Loucy (cell line): Measurements from ENCODE around the gene SH3BGRL2.

Experiments
- H2AFZ ChIP-seq: fragments of 200-600 bp; sonication (generic); 2 replicates; pipeline ENCODE4 v1.6.0; 2016; ENCODE audit warnings: antibody characterized with exemption, mild to moderate bottlenecking, low read length, moderate library complexity
- H3F3A ChIP-seq: fragments of 200-600 bp; 2 replicates; pipeline ENCODE4 v1.6.0; 2016; ENCODE audit warnings: antibody characterized with exemption, low read depth, mild to moderate bottlenecking
- H3K27me3 ChIP-seq: fragments of 200-600 bp; sonication (generic); 2 replicates; pipeline ENCODE4 v1.6.1; 2014; ENCODE audit warnings: low read length, mild to moderate bottlenecking; ENCODE audit not compliant: insufficient read depth, poor library complexity, severe bottlenecking
- H3K36me3 ChIP-seq: fragments of 200-600 bp; sonication (generic); 2 replicates; pipeline ENCODE4 v1.6.1; 2016; ENCODE audit warnings: low read length; ENCODE audit not compliant: insufficient read depth
- H3K4me1 ChIP-seq: fragments of 200-600 bp; sonication (generic); 2 replicates; pipeline ENCODE4 v1.5.1; 2014; ENCODE audit warnings: low read length, mild to moderate bottlenecking; ENCODE audit not compliant: insufficient read depth, poor library complexity, severe bottlenecking
- H3K4me2 ChIP-seq: fragments of 200-600 bp; sonication (generic); 2 replicates; pipeline ENCODE4 v1.6.0; 2014; ENCODE audit warnings: antibody characterized with exemption, low read length, low read depth, mild to moderate bottlenecking; ENCODE audit not compliant: poor library complexity, severe bottlenecking
- H3K4me3 ChIP-seq: fragments of 200-600 bp; sonication (generic); 2 replicates; pipeline ENCODE4 v1.5.1; 2014; ENCODE audit warnings: low read length, mild to moderate bottlenecking, mixed read lengths; ENCODE audit not compliant: poor library complexity, severe bottlenecking
- H3K79me2 ChIP-seq: fragments of 200-600 bp; sonication (generic); 2 replicates; pipeline ENCODE4 v1.6.1; 2014; ENCODE audit warnings: low read length; ENCODE audit not compliant: insufficient read depth
- H3K9ac ChIP-seq: fragments of 200-600 bp; sonication (generic); 2 replicates; pipeline ENCODE4 v1.6.0; 2014; ENCODE audit warnings: mild to moderate bottlenecking, low read depth, low read length, moderate library complexity; ENCODE audit not compliant: poor library complexity, severe bottlenecking
- H3K9me2 ChIP-seq: fragments of 200-600 bp; sonication (generic); replicated peaks from 2 replicates; pipeline ENCODE4 v1.6.1; 2016; ENCODE audit warnings: low read depth, low read length, mixed read lengths
- H3K9me3 ChIP-seq: fragments of 200-600 bp; sonication (generic); 2 replicates; pipeline ENCODE4 v1.6.1; 2014; ENCODE audit warnings: mild to moderate bottlenecking, antibody characterized with exemption, low read length, low read depth; ENCODE audit not compliant: insufficient read depth
- H4K20me1 ChIP-seq: fragments of 200-600 bp; sonication (generic); 2 replicates; pipeline ENCODE4 v1.6.0; 2014; ENCODE audit warnings: antibody characterized with exemption, low read length, mild to moderate bottlenecking; ENCODE audit not compliant: insufficient read depth, poor library complexity, severe bottlenecking
- CTCF ChIP-seq: fragments of 200-600 bp; sonication (generic); conservative IDR thresholded peaks from 2 replicates; pipeline ENCODE4 v1.5.1; 2014; ENCODE audit warnings: mild to moderate bottlenecking, antibody characterized with exemption, low read length
- EZH2phosphoT487 ChIP-seq: fragments of 200-600 bp; IDR thresholded peaks from 2 replicates; pipeline ENCODE4 v1.6.1; 2018; ENCODE audit warnings: antibody characterized with exemption, mild to moderate bottlenecking, moderate library complexity, borderline replicate concordance

Gene SH3BGRL2

GRCh38 chr6:79702691-79703090 is 71.6 kb downstream of the SH3BGRL2 start:
- no peak overlapping the region for H3K4me3 ChIP-seq
- no peaks in the 10 kb centered on the region for H3K4me1 ChIP-seq
- H3K9me2 ChIP-seq, result no peaks in the 10 kb centered on the region
- H3K27me3 ChIP-seq, result no peaks in the 10 kb centered on the region
- H3K4me2 ChIP-seq, result no peak overlapping the region
- no peaks in the 10 kb centered on the region for H3K79me2 ChIP-seq
- H3K9ac ChIP-seq, result no peak overlapping the region
- H3K9me3 ChIP-seq, result no peaks in the 10 kb centered on the region
- no peak overlapping the region for H2AFZ ChIP-seq
- H3K36me3 ChIP-seq, result no peaks in the 10 kb centered on the region
- no peaks in the 10 kb centered on the region for H4K20me1 ChIP-seq
- no peaks in the 10 kb centered on the region for H3F3A ChIP-seq
- TF ChIP-seq CTCF, result no peak
- TF ChIP-seq EZH2phosphoT487, result no peak

GRCh38 chr6:79704200-79704599 is 73.1 kb downstream of the SH3BGRL2 start:
- Histone ChIP-seq H3K36me3 (no peaks in the 10 kb centered on the region), H3K79me2 (no peaks in the 10 kb centered on the region), H3K4me3 (no peak overlapping the region), H3K9me2 (no peaks in the 10 kb centered on the region), H3K4me2 (no peak overlapping the region), H3F3A (no peaks in the 10 kb centered on the region), H4K20me1 (no peaks in the 10 kb centered on the region), H3K9me3 (no peaks in the 10 kb centered on the region), H2AFZ (no peak overlapping the region), H3K27me3 (no peaks in the 10 kb centered on the region), H3K9ac (no peak overlapping the region), H3K4me1 (no peaks in the 10 kb centered on the region)
- TF ChIP-seq CTCF (no peak), EZH2phosphoT487 (no peak)

- TF ChIP-seq EZH2phosphoT487, result no peak
- TF ChIP-seq CTCF, result no peak
- Histone ChIP-seq H3F3A (no peaks in the 10 kb centered on the region), H3K27me3 (no peaks in the 10 kb centered on the region), H3K9me3 (no peaks in the 10 kb centered on the region), H3K36me3 (no peaks in the 10 kb centered on the region), H3K4me3 (no peak overlapping the region), H2AFZ (no peak overlapping the region), H4K20me1 (no peaks in the 10 kb centered on the region), H3K9ac (no peak overlapping the region), H3K9me2 (no peaks in the 10 kb centered on the region), H3K4me2 (no peak overlapping the region), H3K4me1 (no peaks in the 10 kb centered on the region), H3K79me2 (no peaks in the 10 kb centered on the region)
Observed at GRCh38 chr6:79705456-79705995, 74.4 kb downstream of the SH3BGRL2 start.
